Fibroblast of skin of right quadriceps (primary cell): ENCODE results near the gene TRIM69.
"Not testable (repeated sequence)": the region's sequence is repeated elsewhere in the genome, so short reads cannot be mapped to it uniquely, and the experiment has no call there.

Experiments used
- DNase-seq: peaks from one replicate; pipeline ENCODE4 v3.0.0-alpha.2; 2013

TRIM69 gene

GRCh38 chr15:44716983-44717602 is 19.2 kb upstream of the TRIM69 start:
- no peak for DNase-seq

- no peak for DNase-seq
Measured at GRCh38 chr15:44718180-44718926, 18.0 kb upstream of the TRIM69 start.

DNA sequence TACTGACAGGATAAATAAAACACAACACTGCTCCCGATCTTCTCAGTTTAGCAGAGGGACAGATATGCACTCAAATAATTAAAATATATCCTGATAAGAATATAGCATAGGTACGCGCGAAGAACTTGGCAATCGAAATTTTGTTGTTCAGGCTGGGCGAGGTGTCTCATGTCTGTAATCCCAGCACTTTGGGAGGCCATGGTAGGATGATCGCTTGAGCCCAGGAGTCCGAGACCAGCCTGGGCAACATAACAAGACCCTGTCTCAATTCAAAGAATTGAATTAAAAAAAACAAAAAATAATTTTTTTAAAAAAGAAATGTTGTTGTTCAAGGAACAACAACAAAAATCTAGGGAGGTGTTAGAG is 17.4 kb upstream of the TRIM69 start:
- DNase-seq, result no peak

- peak; percentile 15 for DNase-seq
Measured at GRCh38 chr15:44719293-44719999, 16.9 kb upstream of the TRIM69 start.

DNA sequence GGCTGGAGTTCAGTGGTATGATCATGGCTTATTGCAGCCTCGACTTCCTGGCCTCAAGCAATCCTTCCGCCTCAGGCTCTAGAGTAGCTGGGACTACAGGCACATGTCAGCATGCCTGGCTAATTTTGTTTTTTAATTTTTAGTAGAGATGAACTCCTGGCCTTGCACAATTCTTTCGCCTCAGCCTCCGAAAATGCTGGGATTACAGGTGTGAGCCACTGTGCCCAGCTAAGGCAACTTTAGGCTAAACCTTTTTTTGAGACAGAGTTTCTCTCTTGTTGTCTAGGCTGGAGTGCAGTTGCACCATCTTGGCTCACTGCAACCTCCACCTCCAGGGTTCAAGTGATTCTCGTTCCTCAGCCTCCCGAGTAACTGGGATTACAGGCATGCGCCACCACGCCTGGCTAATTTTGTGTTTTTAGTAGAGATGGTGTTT is 16.3 kb upstream of the TRIM69 start:
- not testable (repeated sequence) for DNase-seq

DNA sequence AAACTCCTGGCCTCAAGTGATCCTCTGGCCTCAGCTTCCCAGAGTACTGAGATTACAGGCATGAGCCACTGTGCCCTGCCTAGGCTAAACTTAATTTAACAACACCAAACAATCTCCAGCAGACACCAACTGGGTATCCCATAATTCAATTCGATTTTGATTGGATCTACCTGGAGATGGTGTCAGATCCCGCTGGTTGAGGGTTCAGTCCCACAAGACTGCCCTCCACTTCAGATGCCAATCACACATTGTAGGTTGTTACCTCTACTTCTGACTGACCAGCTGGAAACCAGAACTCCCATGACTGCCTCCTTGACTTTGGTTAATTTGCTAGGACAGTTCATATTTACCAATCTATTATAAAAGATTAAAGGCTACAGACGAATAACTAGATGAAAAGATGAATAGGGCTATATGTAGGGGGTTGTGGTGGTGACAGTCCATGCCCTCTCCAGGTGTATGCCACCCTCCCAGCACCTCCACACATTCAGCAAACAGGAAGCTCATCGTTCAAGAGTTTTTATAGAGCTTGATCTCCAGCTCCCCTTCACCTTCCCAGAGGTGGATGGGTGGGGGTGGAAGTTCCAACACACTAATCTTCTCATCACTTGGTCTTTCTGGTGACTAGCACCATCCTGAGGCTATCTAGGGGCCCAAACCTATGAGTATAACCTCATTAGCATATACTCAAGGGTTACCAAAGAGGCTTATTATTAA is 15.7 kb upstream of the TRIM69 start:
- DNase-seq, result no peak

GRCh38 chr15:44722011-44722410 is 14.3 kb upstream of the TRIM69 start:
- DNase-seq, result no peak

DNA sequence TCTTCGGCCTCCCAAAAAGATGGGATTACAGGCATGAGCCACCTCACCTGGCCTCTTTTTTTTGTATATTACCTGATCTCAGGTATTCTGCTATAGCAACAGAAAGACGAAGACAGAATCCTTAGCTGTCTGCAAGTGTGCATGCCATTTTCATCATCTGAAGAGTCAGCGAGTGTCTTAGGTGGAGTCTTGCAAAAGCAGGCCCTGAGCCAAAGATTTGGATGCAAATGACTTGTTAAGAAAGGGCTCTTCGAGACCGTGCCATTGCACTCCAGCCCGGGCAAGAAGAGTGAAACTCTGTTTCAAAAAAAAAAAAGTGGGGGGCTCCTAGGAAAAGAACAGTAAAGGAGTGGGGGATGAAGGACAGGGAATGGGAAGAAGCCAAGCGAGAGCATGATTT is 10.2 kb upstream of the TRIM69 start:
- DNase-seq, result no peak

DNA sequence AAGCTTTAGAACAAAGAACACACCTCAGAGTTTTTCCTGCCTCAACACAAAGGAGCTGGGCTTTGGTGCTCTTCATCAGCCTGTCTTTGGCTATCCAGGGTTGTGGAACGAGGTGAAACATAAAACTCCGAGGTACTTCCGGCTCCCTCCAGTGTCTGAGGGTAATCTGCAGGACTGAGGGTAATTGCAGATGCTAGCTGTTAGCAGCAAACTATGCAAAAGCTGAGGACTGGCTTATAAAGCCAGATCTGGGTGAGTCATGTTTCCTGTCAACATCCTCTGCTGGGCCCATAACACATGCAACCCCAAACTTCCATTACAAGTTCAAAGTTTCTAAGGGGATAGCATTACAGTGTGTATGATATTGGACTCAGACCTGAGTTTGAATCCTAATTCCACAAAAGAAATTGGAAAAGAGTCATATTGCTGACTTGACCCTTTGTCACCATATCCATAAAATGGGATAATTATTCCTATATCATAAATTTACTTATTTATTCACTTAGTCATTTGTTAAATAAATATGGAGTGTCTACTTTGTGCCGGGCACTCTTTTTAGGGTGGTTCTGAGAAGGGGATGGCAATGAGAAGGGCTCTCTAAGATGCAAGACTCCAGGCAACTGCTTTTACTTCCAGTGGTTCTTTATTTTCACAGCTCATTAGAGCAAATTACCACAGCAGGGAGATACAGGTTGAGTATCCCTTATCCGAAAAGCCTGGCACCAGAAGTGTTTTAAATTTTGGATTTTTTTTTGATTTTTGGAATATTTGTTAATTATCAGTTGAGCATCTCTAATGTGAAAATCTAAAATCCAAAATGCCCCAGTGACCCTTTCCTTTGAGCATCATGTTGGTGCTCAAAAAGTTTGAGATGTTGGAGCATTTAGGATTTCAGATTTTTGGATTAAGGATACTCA is 9.5 kb upstream of the TRIM69 start:
- DNase-seq, result peak; percentile 94

- no peak for DNase-seq
Measured at GRCh38 chr15:44727485-44728231, 8.7 kb upstream of the TRIM69 start.

DNA sequence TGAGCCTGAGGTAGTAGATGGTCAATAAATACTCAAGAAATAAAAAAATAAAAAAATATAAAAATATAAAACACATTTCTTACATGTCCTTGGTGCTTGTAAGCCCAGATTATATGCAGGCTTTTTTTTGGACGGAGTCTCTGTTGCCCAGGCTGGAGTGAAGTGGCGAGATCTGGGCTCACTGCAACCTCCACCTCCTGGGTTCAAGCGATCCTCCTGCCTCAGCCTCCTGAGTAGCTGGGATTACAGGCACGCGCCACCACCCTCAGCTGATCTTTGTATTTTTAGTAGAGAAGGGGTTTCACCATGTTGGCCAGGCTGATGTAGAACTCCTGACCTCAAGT is 8.1 kb upstream of the TRIM69 start:
- not testable (repeated sequence) for DNase-seq

- peak; percentile 98 for DNase-seq
Measured at GRCh38 chr15:44728576-44729407, 7.5 kb upstream of the TRIM69 start.

DNA sequence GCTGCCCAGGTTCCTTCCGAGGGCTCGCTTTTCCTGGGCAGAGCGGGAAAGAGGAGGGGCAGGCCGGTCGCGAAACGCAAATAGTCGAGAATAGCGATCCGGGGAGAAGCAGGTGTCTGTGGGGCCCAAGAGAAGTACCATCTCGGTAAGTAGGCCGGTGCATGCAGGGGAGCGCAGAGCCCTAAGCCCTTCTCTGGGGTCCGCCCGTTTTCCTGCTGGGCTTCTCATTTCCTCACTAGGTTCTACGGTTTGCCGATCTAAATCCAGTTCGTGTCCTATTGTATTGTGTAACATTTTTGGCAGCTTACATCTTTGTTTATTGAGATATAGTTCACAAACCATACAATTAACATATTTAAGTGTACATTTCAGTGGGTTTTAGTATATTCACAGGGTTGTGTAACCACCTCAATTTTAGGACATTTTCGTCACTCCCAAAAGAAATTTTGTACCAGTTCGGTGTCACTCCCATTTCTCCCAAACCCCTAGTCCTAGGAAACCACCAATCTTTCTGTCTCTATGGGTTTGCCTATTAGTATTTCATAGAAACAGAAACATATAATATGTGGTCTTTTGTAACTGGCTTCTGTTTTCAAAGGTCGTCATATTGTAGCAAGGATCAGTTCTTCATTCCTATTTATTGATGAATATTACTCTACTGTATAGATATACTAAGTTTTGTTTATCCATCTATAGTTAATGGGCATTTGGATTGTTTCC is 6.8 kb upstream of the TRIM69 start:
- no peak for DNase-seq

DNA sequence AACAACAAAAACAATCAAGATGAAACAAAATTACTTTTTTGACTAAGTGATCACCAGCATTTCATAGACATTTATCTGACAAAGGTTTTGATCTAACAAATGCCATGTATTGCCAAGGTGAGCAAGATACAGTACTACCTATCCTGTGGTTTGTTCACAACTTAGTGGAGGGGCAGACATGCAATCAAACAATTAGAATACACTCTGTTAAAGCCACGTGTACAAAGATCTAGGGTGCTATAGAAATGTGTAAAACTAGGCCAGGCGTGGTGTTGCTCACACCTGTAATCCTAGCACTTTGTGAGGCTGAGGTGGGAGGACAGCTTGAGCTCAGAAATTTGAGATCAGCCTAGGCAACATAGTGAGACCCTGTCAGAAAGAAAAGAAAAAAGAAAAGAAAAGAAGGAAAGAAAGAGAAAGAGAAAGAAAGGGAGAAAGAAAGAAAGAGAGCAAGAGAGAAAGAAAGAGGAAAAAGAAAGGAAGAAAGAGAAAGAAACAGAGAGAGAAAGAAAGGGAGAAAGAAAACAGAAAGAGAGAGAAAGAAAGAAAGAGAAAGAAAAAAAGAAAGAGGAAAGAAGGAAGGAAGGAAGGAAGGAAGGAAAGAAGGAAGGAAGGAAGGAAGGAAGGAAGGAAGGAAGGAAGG is 1.4 kb upstream of the TRIM69 start:
- DNase-seq, result no peak

GRCh38 chr15:44735482-44736180 is 697 bp upstream of the TRIM69 start:
- DNase-seq, result no peak

DNA sequence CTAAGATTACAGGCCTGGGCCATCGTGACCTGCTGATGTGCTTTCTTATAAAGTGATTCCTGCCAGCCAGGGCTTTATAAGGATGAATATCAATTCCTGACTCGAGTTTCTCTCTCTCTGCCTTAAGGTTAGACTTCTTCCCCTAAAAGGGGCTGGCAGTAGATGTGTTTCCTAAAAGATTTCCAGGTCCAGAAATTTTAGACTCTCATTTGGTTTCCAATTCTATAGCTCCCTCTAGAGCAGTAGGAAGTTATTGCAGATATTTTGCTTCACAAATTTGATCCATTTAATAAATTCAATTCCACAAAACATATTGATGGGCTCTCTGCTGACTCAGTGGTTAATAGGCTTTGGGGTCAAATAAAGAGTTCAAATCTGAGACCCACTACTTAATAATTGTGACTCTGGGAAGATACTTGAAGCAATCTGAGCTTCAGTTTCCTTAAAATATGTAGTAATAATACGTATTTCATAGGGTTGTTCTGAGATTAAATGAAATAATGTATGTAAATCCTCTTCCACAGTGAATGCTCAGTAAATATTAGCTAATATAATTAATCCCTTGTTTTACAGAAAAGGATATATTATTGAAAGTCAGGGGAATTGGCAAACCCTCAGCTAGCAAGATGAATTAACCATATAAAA is 2.1 kb downstream of the TRIM69 start:
- DNase-seq, result peak; percentile 61

GRCh38 chr15:44739222-44739847 is 3.0 kb downstream of the TRIM69 start:
- DNase-seq, result not testable (repeated sequence)

DNA sequence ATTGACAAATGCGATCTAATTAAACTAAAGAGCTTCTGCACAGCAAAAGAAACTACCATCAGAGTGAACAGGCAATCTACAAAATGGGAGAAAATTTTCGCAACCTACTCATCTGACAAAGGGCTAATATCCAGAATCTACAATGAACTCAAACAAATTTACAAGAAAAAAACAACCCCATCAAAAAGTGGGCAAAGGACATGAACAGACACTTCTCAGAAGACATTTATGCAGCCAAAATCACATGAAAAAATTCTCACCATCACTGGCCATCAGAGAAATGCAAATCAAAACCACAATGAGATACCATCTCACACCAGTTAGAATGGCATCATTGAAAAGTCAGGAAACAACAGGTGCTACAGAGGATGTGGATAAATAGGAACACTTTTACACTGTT is 7.1 kb downstream of the TRIM69 start:
- DNase-seq, result not testable (repeated sequence)
